ENCODE measurements around the gene TUG1.
A peak's percentile ranks its signal among the peaks of the same experiment; 100 is the strongest.

Gene TUG1

DNA sequence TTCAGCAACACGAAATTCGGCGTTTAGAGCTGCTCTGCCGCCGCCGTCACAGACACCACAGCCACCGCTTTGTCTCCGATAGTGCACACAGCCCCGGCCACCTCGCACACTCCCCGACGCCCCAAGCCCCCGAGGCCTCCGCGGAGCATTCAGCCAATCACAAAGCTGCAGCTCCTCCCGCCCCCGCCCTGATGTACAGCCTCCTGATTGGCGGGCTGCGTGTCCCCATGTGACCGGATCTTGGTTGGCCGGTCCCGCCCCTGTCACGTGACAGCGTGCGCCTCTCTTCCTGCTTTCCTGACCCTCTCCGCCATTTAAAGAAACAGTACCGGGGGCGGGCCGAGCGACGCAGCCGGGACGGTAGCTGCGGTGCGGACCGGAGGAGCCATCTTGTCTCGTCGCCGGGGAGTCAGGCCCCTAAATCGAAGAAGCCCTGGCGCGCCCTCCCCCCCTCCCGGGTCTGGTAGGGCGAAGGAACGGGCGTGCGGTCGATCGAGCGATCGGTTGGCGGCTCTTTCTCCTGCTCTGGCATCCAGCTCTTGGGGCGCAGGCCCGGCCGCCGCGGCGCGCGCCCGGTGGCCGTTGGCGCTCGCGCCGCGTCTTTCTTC, at the start of gene TUG1:
Gene TUG1 (plus strand): TSS at position 342 of the 608 bp plus-strand sequence.
- H3K4me3 ChIP-seq (ENCODE audit: low read depth, low read length), result peak within 1 kb of the TSS; percentile 73
- ChIA-PET CTCF (interaction anchor here (0.9 to 5.7 kb wide), 11 partner anchors 9 to 262 kb away, joined by 3 to 57 read pairs (median 6); partner anchors contain the start of gene SELENOM), POLR2A (interaction anchor here (0.6 to 3.2 kb wide), 13 partner anchors 10 to 187 kb away, joined by 3 to 25 read pairs (median 3); partner anchors contain the start of genes SELENOM and SMTN)
- TF ChIP-seq, protein P1, sequence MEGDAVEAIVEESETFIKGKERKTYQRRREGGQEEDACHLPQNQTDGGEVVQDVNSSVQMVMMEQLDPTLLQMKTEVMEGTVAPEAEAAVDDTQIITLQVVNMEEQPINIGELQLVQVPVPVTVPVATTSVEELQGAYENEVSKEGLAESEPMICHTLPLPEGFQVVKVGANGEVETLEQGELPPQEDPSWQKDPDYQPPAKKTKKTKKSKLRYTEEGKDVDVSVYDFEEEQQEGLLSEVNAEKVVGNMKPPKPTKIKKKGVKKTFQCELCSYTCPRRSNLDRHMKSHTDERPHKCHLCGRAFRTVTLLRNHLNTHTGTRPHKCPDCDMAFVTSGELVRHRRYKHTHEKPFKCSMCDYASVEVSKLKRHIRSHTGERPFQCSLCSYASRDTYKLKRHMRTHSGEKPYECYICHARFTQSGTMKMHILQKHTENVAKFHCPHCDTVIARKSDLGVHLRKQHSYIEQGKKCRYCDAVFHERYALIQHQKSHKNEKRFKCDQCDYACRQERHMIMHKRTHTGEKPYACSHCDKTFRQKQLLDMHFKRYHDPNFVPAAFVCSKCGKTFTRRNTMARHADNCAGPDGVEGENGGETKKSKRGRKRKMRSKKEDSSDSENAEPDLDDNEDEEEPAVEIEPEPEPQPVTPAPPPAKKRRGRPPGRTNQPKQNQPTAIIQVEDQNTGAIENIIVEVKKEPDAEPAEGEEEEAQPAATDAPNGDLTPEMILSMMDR (IDR thresholded peaks at IDR 0.05; ENCODE audit: insufficient read depth, low read length, missing control alignments), result no peak
- DNase-seq (ENCODE audit: low read depth, low spot score), result peak; percentile 91

DNA sequence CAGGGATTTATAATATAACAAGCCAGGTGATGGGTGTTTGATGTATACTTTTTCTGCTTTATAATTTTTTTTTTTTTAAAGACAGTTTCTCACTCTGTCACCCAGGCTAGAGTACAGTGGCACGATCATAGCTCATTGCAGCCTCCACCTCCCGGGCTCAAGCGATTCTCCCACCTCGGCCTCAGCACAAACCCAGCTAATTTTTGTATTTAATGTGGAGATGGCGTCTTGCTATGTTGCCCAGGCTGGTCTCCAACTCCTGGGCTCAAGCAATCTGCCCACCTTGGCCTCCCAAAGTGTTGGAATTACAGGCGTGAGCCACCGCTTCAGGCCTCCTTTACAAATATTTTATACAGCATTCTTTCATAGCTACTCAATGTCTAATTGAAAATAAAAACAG, 49.1 kb upstream of the TUG1 start:
- no peak overlapping the region for H3K4me3 ChIP-seq (ENCODE audit: low read depth, low read length)
- DNase-seq (ENCODE audit: low read depth, low spot score), result no peak
- ChIA-PET CTCF (interaction anchor here (0.7 to 14.1 kb wide), 53 partner anchors 8 to 327 kb away, joined by 3 to 568 read pairs (median 4); partner anchors contain the start of genes MORC2, SLC35E4, SMTN and TUG1), POLR2A (no interaction called here)
- TF ChIP-seq, protein P1 (IDR thresholded peaks at IDR 0.05; ENCODE audit: insufficient read depth, low read length, missing control alignments), result no peak

DNA sequence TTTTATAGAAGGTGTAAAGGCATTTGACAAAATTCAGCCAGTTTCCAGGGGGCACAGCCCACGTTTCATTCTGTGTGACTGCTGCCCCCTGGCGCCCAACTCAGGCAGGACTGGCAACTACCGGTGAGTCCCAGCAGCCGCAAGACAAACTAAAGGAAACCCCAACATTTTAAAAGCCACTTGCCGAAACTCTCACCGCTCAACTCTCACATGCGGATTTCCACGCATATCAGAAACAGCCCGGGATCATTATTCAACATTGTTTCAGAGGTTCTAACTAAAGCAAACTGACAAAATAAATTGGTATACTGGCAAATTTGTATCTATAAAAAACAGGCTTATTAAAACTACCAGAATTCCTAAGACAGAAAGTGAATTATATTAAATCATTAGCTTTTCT, 48.7 kb upstream of the TUG1 start:
- TF ChIP-seq, protein P1 (IDR thresholded peaks at IDR 0.05; ENCODE audit: insufficient read depth, low read length, missing control alignments), result peak; percentile 89
- no peak overlapping the region for H3K4me3 ChIP-seq (ENCODE audit: low read depth, low read length)
- POLR2A ChIA-PET, result no interaction called here
- DNase-seq (ENCODE audit: low read depth, low spot score), result no peak
- CTCF ChIA-PET, result interaction anchor here (0.7 to 14.1 kb wide), 53 partner anchors 8 to 327 kb away, joined by 3 to 568 read pairs (median 4); partner anchors contain the start of genes MORC2, SLC35E4 and TUG1

DNA sequence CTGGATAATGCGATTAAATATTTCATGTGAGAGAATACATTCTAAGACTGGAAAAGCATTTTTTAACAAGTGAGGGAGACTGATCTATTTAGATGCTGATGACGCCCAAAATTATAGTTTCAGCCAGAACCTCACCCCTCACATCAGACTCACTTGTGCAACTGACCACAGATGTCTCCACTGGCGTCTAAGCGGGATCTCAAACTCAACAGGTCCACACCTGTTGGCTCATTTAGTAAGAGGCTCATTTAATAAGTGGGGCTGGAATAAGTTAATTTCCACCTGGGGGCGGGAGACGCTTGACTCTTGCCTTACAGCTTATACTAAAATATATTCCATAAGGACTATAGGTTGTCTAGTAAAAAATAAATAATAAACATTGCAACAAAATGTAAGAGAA, 48.0 kb upstream of the TUG1 start:
- H3K4me3 ChIP-seq (ENCODE audit: low read depth, low read length), result no peak overlapping the region
- POLR2A ChIA-PET, result no interaction called here
- CTCF ChIA-PET, result interaction anchor here (0.7 to 14.1 kb wide), 36 partner anchors 10 to 328 kb away, joined by 3 to 568 read pairs (median 6); partner anchors contain the start of genes MORC2, SLC35E4, SMTN and TUG1
- TF ChIP-seq, protein P1 (IDR thresholded peaks at IDR 0.05; ENCODE audit: insufficient read depth, low read length, missing control alignments), result no peak
- DNase-seq (ENCODE audit: low read depth, low spot score), result no peak

DNA sequence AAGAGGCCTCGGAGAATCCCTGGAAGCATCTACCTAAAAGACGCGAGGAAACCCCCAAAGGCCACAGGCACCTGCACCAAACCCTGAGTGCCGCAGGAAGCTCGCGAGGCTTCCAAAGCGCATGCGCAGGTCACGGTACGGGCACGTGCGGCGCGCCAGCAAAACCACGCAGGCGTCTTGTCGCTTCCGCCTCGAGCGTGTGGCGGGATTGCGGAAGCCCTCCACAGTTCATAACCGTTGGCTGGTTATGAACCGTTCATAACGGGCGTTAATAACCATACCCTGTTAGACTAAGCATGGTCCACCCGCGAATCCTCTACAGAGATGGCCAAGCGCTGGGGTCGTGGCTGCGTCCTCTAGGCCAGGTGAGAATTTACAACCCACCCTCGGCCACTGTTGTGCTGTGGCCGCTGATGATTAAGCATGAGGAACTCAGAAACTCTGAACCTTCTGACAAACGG, 46.9 kb upstream of the TUG1 start:
- CTCF ChIA-PET, result interaction anchor here (1.4 to 14.1 kb wide), 11 partner anchors 9 to 308 kb away, joined by 4 to 568 read pairs (median 30); partner anchors contain the start of genes SLC35E4 and SMTN
- peak overlapping the region; percentile 50 for H3K4me3 ChIP-seq (ENCODE audit: low read depth, low read length)
- DNase-seq (ENCODE audit: low read depth, low spot score), result no peak
- TF ChIP-seq, protein P1 (IDR thresholded peaks at IDR 0.05; ENCODE audit: insufficient read depth, low read length, missing control alignments), result no peak
- POLR2A ChIA-PET, result interaction anchor here (0.6 to 0.9 kb wide), 3 partner anchors 12 to 167 kb away, joined by 3 read pairs; no protein-coding TSS in a partner anchor
